ENCODE measurements around the gene FOXP1. TPM values are rescaled to one million over a fixed set of nuclear protein-coding genes. Genes with fewer than 3 reads are reported as not detected.
A peak's percentile ranks its signal among the peaks of the same experiment; 100 is the strongest.

FOXP1 gene
- total and polyA plus RNA-seq, 2 of the 13 experiments (the other 11 are each of a cell fraction or from before 2014, with no cell fraction given) = 40.4 to 59.0 TPM

- TF ChIP-seq AFF4 (CRISPR knock-in tag; IDR thresholded peaks at IDR 0.05) (peak; percentile 94; the same call in 1 of the 2 replicates), TIGD3 (CRISPR knock-in tag; IDR thresholded peaks at IDR 0.05; ENCODE audit: borderline replicate concordance) (no peak), KDM2A (CRISPR knock-in tag; IDR thresholded peaks at IDR 0.05; ENCODE audit: borderline replicate concordance, low read depth) (peak; percentile 82), DBP (CRISPR knock-in tag; IDR thresholded peaks at IDR 0.05; ENCODE audit: not compliant biosample characterization) (no peak), NFATC3 (CRISPR knock-in tag; IDR thresholded peaks at IDR 0.05) (no peak), ZNF615 (CRISPR knock-in tag; IDR thresholded peaks at IDR 0.05; ENCODE audit: borderline replicate concordance) (no peak), HCFC1 (IDR thresholded peaks at IDR 0.05; ENCODE audit: low read depth, low read length) (no peak), TAF1 (CRISPR knock-in tag; IDR thresholded peaks at IDR 0.05) (peak; percentile 73), TFE3 (CRISPR knock-in tag; IDR thresholded peaks at IDR 0.05) (no peak), ZNF7 (CRISPR knock-in tag; IDR thresholded peaks at IDR 0.05) (no peak), ZBTB44 (CRISPR knock-in tag; IDR thresholded peaks at IDR 0.05) (no peak), SNRNP70 (IDR thresholded peaks at IDR 0.05; ENCODE audit: low read depth, low read length) (no peak), SMAD1 (CRISPR knock-in tag; IDR thresholded peaks at IDR 0.05; ENCODE audit: borderline replicate concordance, low read depth) (no peak), IRF9 (CRISPR knock-in tag; IDR thresholded peaks at IDR 0.05; ENCODE audit: borderline replicate concordance) (no peak), SRSF9 (IDR thresholded peaks at IDR 0.05; ENCODE audit: borderline replicate concordance, insufficient read depth, low read depth, low read length, poor library complexity, severe bottlenecking) (no peak)
These were observed 1.4 kb downstream of the FOXP1 start (continued) for GRCh38 chr3:71582036-71582611.
